Stimulated activated CD4-positive, alpha-beta T cell treated with anti-CD3 and anti-CD28 coated beads, Interleukin-12 subunit alpha, Interleukin-12 subunit beta, amount 100 ng/mL, for 4 hours (primary cell): ENCODE results near the gene IRF1.

Experiments
- DNase-seq: peaks from one replicate; pipeline ENCODE4 v3.0.0-alpha.2; 2020

Gene IRF1

DNA sequence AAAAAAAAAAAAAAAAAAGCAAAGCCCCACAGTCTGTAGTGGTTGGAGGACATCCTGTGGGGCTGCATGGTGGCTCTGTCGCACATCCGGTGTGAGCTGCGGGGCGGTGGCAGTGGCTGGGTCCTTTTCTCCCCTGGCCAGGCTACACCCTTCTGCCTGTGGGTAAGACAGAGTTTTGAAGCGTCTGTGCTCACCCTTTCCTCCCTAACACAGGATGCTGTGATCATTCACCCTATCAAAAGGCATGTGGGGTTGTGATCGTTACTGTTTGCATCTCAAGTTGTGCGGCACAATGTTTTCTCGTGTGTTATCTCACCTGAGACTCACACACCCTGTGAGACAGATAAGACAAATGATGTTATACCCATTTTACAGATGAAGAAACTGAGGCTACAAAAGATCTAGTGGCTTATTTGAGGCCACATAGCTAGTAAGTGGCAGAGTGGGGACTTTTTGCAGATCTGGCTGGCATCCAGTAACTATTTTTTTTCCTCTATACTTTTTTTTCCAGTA is 17.5 kb downstream of the IRF1 start:
- DNase-seq, result no peak

DNA sequence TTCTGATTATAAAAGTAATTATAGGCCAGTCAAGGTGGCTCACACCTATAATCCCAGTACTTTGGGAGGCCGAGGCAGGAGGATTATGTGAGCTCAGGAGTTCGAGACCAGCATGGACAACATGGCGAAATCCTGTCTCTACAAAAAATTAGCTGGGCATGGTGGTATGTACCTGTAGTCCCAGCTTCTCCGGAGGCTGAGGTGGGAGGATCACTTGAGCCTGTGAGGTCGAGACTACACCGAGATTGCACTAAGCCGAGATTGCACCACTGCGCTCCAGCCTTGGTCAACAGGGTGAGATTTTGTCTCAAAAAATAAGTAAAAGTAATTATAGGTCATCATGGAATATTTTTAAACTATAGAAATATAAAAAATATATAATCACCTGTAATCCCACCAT is 18.1 kb downstream of the IRF1 start:
- no peak for DNase-seq

DNA sequence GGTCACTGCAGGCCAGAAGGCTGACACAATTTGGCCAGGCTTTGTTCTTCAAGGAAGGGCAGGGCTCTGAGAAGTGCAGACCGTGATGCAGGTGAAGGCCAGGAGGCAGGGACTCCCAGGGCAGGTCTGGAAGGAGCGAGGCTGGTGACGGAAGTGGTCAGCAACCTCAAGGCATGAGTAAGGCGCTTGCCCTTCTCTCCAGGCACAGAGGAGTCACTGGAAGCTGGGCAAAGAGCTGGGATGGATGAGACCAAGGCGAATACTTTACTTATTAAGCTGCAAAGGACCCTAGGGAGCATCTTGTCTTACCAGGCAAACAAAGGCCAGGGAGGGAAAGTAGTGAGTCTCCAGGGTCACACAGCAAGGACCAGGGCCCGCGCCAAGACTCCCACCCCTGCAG is 18.6 kb downstream of the IRF1 start:
- DNase-seq, result no peak

DNA sequence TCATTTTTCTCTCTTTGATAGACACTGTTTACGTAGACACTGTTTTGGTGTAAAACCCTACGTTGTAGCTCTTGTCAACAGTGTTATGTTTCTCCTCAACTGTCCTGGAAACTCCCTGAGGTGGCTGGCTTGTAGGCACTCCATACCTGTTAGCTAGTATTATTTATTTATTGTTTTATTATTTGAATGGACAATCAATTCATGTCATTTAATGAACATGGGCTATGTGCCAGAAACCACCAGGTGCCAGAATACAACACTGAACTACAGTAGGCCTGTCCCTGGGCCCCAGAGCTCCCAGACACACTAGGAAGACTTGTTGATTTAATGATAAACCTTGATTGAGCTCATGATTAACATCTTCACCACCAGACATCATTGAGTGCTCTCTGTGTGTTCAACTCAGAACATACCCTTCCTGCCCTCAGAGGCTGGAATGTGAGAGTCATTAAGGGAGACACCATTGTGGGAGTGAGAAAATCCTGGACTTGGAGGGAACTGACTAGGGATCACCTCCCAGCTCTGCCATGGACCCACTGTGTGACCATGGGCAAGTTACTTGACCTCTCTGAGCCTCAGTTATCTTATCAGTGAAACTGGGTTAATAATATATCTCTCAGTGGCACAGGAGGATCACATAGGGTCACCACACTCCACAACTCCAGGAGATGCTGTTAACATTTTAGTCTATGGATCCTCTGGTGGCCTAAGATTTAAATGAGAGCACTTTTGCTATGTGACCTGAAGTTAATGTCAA is 19.2 kb downstream of the IRF1 start:
- no peak for DNase-seq

DNA sequence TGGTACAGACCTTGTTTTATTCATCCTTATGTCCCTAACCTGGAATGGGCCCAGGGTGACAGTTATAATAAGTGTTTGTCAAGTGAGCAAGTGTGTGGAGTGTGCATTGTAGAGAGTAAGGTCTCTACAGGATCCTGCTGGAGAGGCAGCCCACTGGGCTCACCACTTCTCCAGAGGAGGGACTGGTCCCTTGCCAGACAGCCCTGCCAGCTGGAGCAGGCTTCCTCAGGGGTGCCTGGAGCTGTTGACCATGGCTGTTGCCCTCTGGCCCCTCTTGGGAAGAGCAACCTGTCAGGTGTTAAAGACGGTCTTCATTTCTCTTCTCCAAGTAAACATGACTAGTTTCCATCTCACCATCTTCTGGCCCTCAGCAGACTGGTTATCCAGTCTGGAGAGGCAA is 20.0 kb downstream of the IRF1 start:
- no peak for DNase-seq

DNA sequence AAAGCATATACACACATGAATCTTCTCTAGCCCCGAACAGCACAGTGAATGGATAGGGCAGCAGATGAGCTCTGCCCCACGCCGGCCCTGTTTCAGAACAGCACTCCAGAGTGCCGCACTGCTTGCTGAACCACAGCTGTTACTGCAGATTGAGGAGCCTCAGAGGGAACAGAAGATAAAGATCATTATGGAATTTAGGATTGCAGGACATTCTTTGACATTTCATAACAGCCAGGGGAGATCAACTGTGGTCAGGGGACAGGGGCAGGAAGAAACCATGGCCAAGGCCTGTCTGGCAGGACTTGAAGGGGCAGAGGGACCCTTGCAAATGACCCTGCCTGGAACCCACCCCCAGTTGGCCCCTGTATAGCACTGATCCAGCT is 20.6 kb downstream of the IRF1 start:
- DNase-seq, result no peak

DNA sequence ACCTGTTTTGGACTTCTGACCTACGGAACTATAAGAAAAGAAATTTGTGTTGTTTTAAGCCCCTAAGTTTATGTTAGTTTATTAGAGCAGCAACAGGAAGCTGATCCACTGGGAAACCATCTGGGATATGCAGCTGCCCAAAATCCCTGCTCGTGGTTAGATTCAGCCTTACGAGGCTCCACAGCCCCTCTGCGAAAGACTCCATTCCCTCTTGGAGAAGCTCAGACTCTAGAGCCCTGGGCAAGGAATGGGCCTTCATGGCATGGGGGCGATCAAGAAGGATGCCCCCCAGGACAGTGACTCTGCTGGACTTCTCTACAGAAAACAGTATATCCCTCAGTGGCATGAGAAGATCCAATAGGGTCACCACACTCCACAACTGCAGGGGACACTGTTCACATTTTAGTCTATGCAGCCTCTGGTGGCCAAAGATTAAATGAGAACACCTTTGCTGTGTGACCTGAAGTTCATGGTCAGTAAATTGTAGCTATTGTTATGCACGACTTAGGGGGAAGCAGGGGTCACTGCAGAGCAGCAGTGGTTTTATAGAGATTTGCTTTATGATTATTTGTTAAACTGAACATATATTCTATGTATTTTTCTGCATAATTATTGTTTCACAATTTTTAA is 21.1 kb downstream of the IRF1 start:
- no peak for DNase-seq

DNA sequence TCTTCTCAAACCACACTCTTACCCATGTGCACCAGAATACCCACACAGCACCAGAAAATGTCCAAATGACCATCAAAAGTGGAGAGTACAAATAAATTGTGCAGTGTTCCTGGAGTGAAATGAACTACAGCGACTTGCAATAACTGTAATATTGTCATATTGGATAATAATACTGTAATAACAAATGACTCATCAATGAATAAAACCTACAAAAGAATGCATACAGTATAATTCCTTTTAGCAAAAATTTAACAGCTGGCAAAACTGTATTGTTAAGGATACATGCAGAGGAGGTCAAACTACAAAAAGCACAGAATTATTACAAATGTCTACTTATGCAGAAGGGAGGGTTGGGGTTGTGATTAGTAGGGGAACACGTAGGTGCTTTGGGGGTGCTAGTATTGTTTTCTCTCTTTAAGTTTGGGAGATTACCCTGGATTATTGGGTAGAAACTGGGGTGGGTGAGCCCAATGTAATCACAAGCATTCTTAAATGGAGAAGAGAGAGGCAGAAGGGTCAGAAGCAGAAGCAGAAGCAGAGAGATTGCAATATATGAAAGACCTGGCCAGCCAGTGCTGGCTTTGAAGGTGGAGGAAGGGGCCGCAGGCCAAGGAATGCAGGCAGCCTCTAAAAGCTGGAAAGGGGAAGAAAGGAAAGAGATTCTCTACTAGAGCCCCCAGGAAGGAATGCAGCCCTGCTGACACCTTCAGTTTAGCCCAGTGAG is 21.8 kb downstream of the IRF1 start:
- DNase-seq, result no peak

DNA sequence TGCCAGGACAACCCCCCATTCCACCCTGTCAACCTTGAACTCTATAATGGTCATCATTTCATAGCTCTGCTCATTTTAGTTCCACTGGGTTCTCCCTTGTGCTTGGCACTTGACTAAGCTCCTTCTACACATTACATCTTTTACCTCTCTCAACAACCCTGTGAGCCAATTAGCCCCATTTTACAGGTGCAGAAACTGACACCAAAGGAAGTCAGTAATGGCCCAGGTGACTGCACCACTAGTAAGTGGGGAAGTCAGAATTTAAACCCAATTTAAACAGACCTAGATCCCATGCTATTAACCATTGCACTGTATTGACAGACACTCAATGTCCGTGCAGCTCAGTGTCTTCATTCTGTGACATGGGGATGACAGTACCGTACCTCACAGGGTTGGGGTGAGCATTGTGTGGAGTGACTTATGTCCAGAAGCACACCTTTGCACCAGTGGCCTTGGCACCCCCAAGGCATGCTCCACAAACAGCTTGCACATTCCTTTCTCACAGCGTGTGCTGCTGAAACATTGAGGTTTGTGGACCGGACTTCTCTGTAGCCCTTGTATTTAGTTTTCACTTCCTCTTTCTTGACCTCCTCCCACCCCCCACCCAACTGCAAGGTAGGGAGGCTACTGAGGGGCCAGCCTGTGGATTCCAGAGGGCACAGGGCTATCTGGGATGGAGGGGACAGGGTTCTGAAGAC is 23.1 kb downstream of the IRF1 start:
- no peak for DNase-seq

DNA sequence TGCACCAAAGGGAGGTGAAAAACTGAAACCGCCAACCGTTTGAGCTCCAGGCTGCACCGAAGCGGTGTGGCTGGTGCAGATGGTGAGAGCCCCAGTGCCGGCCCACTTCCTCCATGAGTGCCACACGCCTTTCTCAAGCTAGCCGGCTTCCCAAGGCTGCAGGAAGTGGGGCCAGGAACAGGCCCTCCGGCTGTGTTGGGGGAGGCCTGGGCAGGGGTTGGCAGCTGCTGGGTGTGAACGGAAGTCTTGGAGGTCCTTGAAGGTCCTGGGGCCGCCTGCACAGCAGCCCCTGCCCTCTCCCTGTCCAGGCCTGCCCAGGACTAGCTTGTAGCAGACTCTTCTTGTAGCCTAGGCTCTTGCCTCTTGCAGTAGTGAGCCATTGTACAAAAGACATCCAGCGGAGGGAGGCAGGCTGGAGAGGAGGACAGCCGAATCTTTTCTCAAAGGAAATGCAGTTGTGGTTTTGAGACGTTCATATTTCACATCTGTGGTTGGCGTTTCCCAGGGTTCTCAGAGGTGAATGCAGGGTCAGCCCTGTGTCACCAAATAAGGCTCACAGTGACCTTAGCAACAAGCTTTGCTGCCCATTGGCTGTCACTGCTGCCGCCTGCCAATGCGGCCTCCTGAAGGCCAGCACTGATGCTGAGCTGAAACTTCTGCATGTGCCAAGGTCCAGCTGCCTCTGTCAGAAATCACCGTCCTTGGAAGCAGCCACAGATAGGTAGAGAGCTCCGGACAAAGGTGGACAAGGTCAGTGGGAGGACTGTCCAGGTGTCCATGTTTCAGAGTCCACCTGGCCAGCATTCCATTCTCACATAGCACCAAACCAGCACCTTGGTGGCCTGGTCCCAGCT is 23.9 kb downstream of the IRF1 start:
- DNase-seq, result no peak

DNA sequence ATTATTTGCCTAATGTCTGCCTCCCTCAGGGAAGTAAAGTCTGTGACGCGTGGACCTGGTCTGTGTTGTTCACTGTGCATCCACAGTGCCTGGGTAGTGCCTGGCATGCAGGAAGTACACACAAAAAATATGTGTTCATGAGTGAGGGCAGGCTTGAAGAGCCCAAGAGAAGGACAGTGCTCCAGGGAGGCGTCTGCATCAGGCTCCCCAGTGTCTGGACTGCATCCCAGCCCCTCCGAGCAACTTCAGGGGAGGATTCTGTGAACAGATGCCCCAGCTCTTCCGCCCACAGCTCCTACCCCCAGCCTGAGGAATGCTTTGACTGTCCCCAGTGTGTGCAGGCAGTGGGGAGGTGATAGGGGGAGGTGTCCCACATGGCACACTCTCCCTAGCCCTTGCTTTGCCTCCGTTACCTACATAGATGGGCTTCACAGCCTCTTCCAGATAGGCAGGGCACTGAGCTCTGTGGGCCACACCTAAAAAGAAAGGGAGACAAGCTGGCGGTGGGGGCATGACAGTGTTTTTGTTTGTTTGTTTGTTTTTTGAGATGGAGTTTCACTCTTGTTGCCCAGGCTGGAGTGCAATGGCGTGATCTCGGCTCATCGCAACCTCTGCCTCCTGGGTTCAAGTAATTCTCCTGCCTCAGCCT is 25.4 kb downstream of the IRF1 start:
- DNase-seq, result no peak

DNA sequence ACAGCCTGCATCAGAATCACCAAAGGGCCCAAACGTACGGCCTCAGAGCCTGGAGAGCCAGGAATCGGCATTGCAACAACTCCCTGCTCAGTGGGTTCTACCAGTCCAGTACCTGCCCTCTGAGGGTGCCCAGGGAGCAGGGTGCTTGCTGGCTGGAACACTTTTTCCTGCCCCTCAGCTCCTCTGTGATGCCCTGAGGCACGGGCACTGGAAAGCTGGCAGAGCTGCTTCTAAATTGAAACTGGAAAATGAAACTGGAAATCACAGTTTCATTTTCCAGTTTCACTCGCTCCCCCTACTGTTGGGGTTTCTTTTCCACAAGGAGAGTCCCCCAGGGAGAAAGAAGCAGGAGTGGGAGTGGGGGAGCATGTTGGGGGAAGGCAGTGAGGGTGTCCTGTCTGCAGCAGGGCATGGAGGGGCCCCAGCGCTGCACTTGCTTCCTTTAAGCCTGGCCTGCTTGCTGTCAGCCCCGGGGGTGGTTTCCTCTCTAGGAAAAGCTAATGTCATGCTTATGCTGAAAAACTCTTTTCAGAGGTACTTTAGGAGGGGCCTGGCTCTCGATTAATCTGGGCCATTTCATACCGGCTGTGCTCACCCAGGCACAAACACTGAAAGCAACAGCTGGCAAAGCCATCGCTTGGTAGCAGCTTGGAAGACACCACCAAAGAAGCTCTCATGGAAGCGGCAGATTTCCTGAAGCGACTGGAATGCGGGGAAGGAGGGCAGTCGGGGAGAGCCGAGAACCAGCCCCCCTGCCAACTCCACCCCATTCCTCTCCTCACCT is 26.2 kb downstream of the IRF1 start:
- DNase-seq, result peak; percentile 41

DNA sequence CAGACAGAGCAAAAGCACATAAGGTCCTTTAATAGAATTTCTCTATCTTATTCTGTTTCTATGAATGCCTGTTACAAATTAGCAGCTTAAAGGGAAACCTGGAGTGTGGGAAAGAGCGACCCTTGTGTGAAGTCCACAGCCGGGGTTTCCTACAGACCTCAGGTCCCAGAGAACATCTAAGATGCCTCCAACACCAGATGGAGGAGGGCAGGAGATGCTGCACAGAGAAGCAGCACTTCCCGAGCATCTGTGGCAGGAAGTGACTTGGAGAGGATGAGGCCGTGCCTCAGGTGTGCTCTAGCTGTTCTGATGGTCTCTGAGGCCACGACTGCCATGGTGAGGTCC is 26.8 kb downstream of the IRF1 start:
- no peak for DNase-seq

DNA sequence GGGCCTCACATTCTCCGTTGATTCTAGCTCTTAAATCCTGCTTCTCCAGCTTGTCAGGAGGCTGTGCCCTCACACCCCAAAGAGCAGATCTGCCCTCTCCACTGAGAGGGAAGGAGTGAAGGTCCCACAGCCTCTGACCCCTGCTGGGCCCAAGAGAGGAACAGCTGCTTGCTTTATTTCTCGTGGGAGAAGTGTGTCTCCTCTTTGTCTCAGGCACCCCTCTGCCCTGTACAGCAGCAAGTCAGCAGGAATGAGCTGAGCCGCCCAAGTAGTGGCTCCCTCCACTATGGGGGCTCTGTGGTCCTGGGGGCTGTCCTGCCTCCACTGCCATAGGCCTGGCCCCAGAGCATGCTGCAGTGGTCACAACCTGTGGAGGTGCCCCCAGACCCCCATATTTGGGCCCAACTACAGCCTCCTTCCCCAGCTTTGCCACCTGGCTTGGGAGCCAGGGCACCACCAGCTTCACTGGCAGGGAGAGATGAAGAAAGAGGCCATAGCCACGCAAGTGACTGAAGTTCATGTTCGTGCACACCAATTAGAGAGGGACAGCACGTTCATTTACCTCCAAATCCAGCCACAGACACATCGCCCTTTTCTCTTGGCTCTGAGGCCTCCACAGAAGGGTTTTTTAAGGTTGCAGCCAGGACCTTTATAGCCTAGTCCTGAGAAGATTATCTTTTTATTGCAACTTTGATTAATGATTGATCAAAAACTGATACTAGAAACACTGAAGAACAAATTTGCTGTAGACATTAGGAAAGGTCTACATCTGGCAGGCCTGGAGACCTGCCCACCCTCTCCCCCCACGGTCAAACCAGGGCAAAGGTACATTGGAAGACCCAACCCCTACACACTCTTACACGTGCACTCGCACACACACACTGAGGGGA is 27.5 kb downstream of the IRF1 start:
- DNase-seq, result no peak

DNA sequence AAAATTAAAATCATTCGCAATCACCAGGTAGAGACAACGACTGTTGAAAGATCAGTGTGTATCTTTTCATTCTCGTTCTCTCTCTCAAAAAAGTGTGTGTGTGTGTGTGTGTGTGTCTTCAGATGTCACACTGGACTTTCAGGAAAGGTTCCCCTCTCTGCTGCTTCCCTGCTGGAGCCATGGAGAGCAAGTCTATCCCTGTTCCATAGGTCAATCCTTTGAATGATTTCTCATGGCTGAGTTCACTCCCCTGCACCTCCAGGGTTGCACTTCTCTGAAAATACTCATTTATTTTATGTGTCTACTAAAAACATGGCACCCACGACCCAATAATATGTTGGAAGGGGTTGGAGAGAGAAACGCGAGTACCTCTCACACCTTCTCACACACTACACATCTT is 28.2 kb downstream of the IRF1 start:
- no peak for DNase-seq

DNA sequence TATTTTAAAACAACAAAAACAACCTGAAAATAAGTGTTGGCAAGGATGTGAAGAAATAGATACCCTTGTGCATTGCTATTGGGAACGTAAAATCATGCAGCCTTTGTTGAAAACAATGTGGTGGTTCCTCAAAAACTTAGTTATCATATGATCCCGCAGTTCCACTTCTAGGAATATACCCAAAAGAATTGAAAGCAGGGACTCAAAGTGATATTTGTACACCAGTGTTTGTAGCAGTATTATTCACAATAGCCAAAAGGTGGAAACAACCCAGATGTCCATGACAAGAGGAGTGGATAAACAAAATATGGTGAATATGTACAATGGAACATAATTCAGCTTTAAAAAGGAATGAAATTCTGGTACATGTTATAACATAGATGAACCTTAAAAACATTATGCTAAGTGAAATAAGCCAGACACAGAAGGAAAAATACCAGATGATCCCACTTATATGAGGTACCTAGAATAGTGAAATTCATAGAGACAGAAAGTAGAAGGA is 29.0 kb downstream of the IRF1 start:
- DNase-seq, result no peak

DNA sequence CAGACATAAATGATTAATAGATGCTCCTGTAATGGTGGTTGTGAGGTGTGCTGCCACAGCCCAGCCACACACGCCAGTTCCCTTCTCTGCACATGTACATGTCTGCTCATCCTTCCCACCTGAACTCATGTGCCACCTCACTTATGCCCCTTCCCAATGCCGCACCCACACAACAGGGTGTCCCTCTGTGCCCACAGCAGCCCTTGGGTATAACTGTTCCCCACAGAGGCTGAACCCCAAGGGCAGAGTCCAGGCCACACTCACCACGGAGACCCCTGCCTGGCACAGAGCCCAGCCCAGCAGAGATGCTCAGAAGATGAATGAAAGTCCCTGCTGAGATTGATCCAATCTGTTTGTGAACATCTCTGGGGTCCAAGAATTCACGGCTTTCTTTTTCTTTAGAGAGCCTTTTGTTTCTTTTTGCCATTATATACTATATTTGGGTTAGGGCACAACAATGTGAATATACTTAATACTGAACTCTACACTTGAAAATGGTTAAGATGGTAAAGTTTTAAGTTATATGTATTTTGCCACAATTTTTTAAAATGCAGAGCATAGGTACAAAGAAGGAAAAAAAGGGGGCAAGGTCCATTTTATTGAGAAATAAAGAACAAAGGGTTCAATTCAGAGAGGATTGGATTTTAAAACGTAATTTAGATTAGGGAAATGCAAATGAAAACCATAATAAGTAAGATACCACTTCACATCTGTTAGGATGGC is 29.6 kb downstream of the IRF1 start:
- no peak for DNase-seq

DNA sequence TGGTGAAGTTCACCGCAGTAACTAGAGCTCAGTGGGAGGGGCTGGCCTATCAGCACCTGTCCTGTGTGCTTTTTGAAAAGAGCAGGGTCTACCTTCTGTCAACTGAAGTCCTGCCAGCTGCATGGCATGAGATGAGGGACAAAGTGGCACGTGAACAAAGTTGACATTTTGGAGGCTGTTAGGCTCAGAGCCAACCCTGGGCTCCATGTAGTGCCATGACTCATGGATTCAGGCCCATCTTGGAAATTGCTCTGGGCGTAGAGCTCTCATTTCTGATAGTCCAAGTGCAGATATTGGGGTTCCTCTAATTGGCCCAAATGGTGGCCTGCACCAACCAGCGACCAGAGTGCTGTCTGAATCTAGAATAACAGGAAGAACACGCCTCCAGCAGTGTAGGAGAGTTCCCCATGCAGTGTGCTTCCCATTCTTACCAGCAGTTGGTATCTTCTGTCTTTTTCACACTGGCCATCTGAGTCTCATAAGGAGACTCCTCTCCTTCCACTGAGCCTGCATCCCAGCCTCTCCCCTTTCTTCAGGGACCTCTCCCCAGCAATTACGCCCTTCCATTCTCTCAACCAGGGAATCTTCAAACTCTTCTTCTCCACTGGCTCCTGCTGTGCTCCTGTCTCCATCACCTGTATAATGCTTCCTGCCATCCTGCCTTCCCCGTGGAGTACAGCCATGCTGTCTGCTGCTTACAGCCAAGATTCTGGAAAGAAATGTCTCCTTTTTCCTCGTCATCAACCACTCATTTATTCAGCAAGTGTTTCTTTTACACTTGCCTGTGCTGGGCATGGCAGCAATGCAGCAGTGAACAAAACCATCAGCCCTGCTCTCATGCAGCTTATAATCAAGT is 30.4 kb downstream of the IRF1 start:
- DNase-seq, result no peak
